Measurements from ENCODE around the gene HSP90AB1.

The HSP90AB1 gene

GRCh38 chr6:44237813-44238433, 9.0 kb upstream of the HSP90AB1 start (continued):
- TF ChIP-seq REPIN1 (tag by site-specific recombination; IDR thresholded peaks at IDR 0.05; ENCODE audit: low read depth) = no peak; the same call in 1 of the 2 replicates
- TF ChIP-seq EGR2 (tag by site-specific recombination; IDR thresholded peaks at IDR 0.05; ENCODE audit: low read depth) = peak; percentile 76
- TF ChIP-seq HOXC10 (CRISPR knock-in tag; IDR thresholded peaks at IDR 0.05) = no peak
- no peak for TF ChIP-seq ZNF350 (tag by site-specific recombination; IDR thresholded peaks at IDR 0.05)
- peak; percentile 94 for TF ChIP-seq ZNF324 (tag by site-specific recombination; IDR thresholded peaks at IDR 0.05)
- peak; percentile 83 for TF ChIP-seq ZFHX2 (tag by site-specific recombination; conservative IDR thresholded peaks at IDR 0.05)
- TF ChIP-seq, protein P1, sequence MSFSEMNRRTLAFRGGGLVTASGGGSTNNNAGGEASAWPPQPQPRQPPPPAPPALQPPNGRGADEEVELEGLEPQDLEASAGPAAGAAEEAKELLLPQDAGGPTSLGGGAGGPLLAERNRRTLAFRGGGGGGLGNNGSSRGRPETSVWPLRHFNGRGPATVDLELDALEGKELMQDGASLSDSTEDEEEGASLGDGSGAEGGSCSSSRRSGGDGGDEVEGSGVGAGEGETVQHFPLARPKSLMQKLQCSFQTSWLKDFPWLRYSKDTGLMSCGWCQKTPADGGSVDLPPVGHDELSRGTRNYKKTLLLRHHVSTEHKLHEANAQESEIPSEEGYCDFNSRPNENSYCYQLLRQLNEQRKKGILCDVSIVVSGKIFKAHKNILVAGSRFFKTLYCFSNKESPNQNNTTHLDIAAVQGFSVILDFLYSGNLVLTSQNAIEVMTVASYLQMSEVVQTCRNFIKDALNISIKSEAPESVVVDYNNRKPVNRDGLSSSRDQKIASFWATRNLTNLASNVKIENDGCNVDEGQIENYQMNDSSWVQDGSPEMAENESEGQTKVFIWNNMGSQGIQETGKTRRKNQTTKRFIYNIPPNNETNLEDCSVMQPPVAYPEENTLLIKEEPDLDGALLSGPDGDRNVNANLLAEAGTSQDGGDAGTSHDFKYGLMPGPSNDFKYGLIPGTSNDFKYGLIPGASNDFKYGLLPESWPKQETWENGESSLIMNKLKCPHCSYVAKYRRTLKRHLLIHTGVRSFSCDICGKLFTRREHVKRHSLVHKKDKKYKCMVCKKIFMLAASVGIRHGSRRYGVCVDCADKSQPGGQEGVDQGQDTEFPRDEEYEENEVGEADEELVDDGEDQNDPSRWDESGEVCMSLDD (tag by site-specific recombination; IDR thresholded peaks at IDR 0.05) = peak; percentile 87
- TF ChIP-seq ZNF626 (tag by site-specific recombination; IDR thresholded peaks at IDR 0.05) = no peak
- no peak for TF ChIP-seq ZNF18 (tag by site-specific recombination; IDR thresholded peaks at IDR 0.05)
- TF ChIP-seq TCF7L2 (IDR thresholded peaks at IDR 0.05; ENCODE audit: borderline replicate concordance, low read depth, low read length) = no peak
- TF ChIP-seq ZBTB26 (tag by site-specific recombination; optimal IDR thresholded peaks at IDR 0.05) = peak; percentile 59
- TF ChIP-seq ZNF174 (tag by site-specific recombination; IDR thresholded peaks at IDR 0.05) = no peak
- no peak for TF ChIP-seq ZNF837 (tag by site-specific recombination; IDR thresholded peaks at IDR 0.05)
- no peak for TF ChIP-seq ZNF529 (tag by site-specific recombination; IDR thresholded peaks at IDR 0.05; ENCODE audit: insufficient replicate concordance)
- TF ChIP-seq ZNF19 (tag by site-specific recombination; IDR thresholded peaks at IDR 0.05; ENCODE audit: low read depth) = no peak
- peak; percentile 31; the same call in 1 of the 2 replicates for TF ChIP-seq ZNF169 (tag by site-specific recombination; IDR thresholded peaks at IDR 0.05)
- TF ChIP-seq ZNF518A (tag by site-specific recombination; conservative IDR thresholded peaks at IDR 0.05; ENCODE audit: low read depth) = peak; percentile 33; the same call in 1 of the 2 replicates
- 0 out of 2 replicates have a peak, but pooled peaks have one; percentile 14 for TF ChIP-seq ZNF184 (tag by site-specific recombination; IDR thresholded peaks at IDR 0.05)
- TF ChIP-seq WT1 (tag by site-specific recombination; IDR thresholded peaks at IDR 0.05) = no peak; the same call in 1 of the 2 replicates
- no peak for TF ChIP-seq ZNF221 (tag by site-specific recombination; IDR thresholded peaks at IDR 0.05; ENCODE audit: borderline replicate concordance)
- TF ChIP-seq SP7 (tag by site-specific recombination; IDR thresholded peaks at IDR 0.05) = peak; percentile 89
- no peak for TF ChIP-seq ZNF514 (tag by site-specific recombination; IDR thresholded peaks at IDR 0.05)
- TF ChIP-seq ZBTB44 (tag by site-specific recombination; IDR thresholded peaks at IDR 0.05) = no peak
- no peak for TF ChIP-seq ZNF223 (tag by site-specific recombination; IDR thresholded peaks at IDR 0.05)
- no peak for TF ChIP-seq ZNF138 (tag by site-specific recombination; IDR thresholded peaks at IDR 0.05; ENCODE audit: borderline replicate concordance)
- TF ChIP-seq ZNF791 (tag by site-specific recombination; IDR thresholded peaks at IDR 0.05) = no peak
- no peak for TF ChIP-seq ZNF10 (tag by site-specific recombination; IDR thresholded peaks at IDR 0.05)
- TF ChIP-seq ZNF777 (tag by site-specific recombination; IDR thresholded peaks at IDR 0.05; ENCODE audit: borderline replicate concordance) = 0 out of 2 replicates have a peak, but pooled peaks have one; percentile 39
- TF ChIP-seq ZXDB (tag by site-specific recombination; IDR thresholded peaks at IDR 0.05) = peak; percentile 96
